Measurements from ENCODE around the gene FAM53A.
"Not testable (repeated sequence)": the region's sequence is repeated elsewhere in the genome, so short reads cannot be mapped to it uniquely, and the experiment has no call there.

FAM53A gene

GRCh38 chr4:1684506-1685234, 557 bp upstream of the FAM53A start:
- DNase-seq = no peak

- no peak for DNase-seq
Observed at GRCh38 chr4:1683261-1683735, 815 bp downstream of the FAM53A start.

DNA sequence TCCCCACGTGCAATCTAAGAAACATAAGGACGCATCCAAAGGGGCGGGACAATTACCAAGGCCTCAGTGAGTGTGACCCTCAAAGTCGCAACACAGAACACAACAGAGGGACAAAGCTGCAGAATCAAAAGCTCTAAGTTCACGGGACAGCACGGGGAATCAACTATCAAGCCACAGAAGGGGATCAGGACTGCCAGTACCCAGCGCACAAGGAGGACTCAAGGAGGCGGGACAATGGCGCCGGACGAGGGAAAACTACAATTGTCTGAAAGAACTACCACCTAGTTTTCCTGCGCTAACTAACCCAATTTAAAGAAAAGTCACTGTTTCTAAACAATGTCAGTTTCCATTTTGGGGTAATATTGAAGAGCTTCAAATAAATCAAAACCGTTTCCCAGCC, 1.3 kb downstream of the FAM53A start:
- no peak for DNase-seq

- DNase-seq = no peak
Observed at GRCh38 chr4:1678244-1678643, 5.9 kb downstream of the FAM53A start.

GRCh38 chr4:1676605-1677525, 7.2 kb downstream of the FAM53A start:
- DNase-seq = no peak

GRCh38 chr4:1675802-1676137, 8.3 kb downstream of the FAM53A start:
- DNase-seq = no peak

DNA sequence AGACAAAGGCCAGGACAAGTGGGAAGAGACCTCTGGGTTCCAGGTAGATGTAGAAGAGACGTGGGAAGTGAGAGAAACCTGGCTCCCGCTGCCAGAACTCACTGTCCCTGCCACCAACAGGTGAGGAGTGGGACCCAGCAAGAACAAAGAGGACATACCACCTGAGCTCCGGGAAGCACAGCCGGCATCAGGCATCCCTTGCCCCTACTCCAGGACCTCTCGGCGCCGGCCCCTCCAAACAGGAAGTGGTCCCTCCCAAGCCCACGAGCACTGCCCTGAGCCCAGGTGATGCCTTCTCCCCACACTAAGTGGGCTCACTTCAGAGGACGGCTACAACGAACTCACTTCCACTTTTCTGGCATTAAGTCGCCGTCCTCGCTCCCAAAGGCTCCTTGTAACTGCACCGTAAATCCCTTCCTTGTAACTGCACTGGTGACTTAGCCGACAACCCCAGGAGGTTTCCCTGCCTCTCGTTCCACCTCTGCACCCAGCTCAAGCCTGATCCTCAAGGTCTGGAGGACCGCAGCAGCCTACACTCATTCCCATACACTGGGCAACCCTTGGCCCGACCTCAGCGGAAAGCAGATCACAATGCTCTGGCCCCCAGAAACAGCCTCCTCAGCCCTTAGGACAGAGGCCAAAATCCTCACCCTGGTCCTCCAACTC, 8.8 kb downstream of the FAM53A start:
- DNase-seq = no peak

DNA sequence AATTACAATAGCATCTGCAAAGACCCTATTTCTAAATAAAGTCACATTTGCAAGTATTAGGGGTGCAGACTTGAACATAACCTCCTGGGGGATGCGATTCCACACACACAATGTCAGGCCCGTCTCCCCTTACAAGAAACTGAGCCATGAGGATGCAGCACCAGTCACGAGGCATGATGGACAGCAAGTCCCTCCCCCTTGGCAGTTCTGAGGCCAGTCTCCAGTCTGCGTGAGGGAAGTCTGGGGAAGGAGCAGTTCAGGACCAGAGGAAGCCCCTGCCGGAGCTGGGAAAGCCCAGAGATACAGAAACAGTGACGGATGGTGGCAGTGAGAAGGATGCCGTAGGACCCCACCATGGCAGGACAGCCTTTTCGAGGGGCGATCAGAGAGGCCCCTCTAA, 9.4 kb downstream of the FAM53A start:
- DNase-seq = no peak

- no peak for DNase-seq
Observed at GRCh38 chr4:1673671-1674070, 10.4 kb downstream of the FAM53A start.

DNA sequence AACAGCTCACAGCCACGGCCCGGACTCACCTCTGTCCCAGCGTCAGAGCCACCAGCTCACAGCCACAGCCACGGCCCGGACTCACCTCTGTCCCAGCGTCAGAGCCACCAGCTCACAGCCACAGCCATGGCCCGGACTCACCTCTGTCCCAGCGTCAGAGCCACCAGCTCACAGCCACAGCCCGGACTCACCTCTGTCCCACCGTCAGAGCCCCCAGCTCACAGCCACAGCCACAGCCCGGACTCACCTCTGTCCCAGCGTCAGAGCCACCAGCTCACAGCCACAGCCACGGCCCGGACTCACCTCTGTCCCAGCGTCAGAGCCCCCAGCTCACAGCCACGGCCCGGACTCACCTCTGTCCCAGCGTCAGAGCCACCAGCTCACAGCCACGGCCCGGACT, 13.1 kb downstream of the FAM53A start:
- DNase-seq = not testable (repeated sequence)

DNA sequence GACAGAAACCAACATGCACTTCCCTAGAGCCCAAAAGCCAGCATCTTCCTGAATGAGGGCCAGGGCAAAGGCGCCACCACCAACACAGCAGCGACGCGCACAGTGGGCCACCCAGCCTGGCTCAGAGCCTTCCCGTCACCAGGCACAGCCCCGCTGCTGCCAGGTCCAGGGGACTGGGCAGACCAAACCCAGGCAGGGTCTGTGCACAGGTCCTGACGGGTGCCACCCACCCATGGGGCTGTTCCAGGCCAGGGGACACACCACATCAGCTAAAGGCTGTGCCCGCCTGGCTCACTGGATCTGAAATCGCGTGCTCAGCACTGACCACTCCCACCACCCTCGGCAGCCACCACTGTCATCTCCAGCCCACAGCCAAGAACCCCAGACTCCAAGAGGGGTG, 13.8 kb downstream of the FAM53A start:
- DNase-seq = no peak

- DNase-seq = no peak
Observed at GRCh38 chr4:1669850-1670249, 14.3 kb downstream of the FAM53A start.

DNA sequence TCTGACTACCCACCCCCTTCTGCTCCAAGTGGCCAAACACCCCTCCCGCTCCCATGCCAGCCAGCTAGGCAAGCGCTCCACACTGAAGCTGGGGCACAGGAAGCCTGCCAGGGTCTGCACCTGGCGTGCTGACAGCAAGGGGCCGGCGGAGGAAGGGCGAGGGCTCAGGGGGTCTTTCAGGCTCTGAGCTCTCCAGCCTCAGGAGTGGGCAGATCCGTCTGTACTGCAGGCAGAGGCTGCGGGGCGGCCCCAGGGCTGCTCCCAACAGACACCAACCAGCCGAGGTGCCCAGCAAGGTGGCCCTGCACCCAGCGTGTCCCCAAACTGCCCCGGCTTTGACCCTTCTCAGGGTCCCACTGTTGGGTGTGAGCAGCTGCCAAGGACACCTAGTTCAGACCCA, 14.8 kb downstream of the FAM53A start:
- DNase-seq = no peak

DNA sequence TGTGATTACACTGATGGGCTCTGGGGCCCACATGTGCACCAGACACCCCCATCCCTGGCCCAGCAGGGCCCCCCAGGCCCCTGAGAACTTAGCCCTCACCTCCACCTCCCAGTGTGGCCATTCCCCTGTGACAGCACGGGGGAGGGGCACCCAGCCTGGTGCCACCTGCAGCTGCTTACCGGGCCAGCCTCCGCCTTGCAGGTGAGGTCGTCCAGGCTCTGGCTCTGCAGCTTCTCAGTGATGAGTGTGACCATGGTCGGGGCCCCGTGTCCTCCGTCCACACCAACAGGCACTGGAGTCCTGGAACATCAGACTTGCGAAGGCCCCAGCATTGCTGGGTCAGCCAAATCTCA, 15.6 kb downstream of the FAM53A start:
- DNase-seq = no peak

GRCh38 chr4:1667273-1667672, 16.8 kb downstream of the FAM53A start:
- DNase-seq = no peak

DNA sequence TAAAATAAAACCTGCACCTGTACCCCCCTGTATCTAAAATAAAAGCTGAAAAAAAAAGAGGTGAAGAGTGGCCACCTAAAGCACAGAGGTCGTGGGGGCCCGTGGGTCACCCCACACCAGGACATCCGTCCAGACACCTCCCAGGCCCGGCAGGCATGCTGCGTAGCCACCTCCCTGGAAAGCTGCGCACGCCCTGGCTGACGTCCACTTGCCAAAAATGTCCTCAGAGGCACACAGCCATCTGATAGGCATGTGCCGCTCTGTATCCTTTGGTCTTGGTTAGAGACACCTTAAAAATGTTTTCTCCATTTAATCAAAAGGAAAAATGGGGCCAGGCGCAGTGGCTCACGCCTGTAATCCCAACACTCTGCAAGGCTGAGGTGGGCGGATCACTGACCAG, 17.7 kb downstream of the FAM53A start:
- DNase-seq = no peak

GRCh38 chr4:1664141-1664540, 20.0 kb downstream of the FAM53A start:
- DNase-seq = no peak

- no peak for DNase-seq
Observed at GRCh38 chr4:1663549-1663948, 20.6 kb downstream of the FAM53A start.

DNA sequence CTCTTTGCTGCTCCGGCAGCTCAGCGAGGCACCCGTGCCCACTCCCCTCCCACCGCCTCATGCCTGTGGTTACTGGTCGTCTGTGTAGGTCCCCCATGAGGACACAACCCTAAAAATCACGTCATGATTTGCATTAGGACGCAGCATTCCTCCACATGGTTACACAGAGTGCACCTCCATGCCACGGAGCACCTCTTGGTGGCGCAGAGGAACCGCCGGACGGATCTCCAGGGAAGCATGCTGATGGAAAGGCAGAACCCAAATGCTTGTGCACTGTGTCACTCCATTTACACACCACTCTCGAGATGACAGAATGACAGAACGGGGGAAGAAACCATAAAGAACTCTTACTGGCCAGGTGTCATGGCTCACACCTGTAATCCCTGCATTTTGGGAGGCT, 22.4 kb downstream of the FAM53A start:
- DNase-seq = no peak

- no peak for DNase-seq
Observed at GRCh38 chr4:1660948-1661677, 23.0 kb downstream of the FAM53A start.

- no peak for DNase-seq
Observed at GRCh38 chr4:1659104-1660043, 24.7 kb downstream of the FAM53A start.

- no peak for DNase-seq
Observed at GRCh38 chr4:1658581-1658980, 25.5 kb downstream of the FAM53A start.

Measured in CD4-positive, alpha-beta T cell treated with Interleukin-15 for 1 hour (primary cell).